ENCODE results near the gene GIPC3.

The GIPC3 gene

GRCh38 chr19:3634496-3635045 is 49.3 kb downstream of the GIPC3 start:
- no peak for DNase-seq (ENCODE audit: low read depth)
- TF ChIP-seq POLR2A (IDR thresholded peaks at IDR 0.05; ENCODE audit: extremely low read depth, insufficient read length) (no peak), CTCF (IDR thresholded peaks at IDR 0.05; ENCODE audit: low read depth, low read length) (no peak), MYC (IDR thresholded peaks at IDR 0.05; ENCODE audit: low read depth, low read length) (no peak), MAX (IDR thresholded peaks at IDR 0.05; ENCODE audit: low read depth, low read length) (no peak)
- no peak overlapping the region for H3K4me3 ChIP-seq (ENCODE audit: low read depth, low read length)

DNA sequence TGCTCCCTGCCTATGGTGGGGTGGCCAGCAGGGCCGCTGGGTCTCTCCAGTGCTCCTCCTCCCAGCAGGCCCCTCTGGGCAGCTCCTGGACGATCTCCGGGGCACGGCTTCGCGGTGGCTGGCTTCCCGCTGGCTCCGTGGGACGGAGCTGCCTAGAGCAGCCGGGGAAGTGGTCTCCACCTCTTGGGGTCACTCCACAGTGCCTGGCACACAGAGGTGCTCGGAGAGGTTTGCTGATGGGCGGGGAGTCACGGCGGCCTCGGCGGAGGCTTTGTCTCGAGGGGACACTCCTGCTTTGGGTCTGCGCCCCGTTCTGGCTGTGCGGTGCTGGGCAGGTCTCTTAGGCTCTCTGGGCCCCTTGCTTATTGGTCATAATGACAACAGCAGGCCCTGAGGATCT is 51.2 kb downstream of the GIPC3 start:
- TF ChIP-seq MYC (IDR thresholded peaks at IDR 0.05; ENCODE audit: low read depth, low read length) (no peak), CTCF (IDR thresholded peaks at IDR 0.05; ENCODE audit: low read depth, low read length) (no peak), MAX (IDR thresholded peaks at IDR 0.05; ENCODE audit: low read depth, low read length) (no peak), POLR2A (IDR thresholded peaks at IDR 0.05; ENCODE audit: extremely low read depth, insufficient read length) (no peak)
- DNase-seq (ENCODE audit: low read depth): no peak

GRCh38 chr19:3636962-3637361 is 51.7 kb downstream of the GIPC3 start:
- DNase-seq (ENCODE audit: low read depth): no peak
- TF ChIP-seq MAX (IDR thresholded peaks at IDR 0.05; ENCODE audit: low read depth, low read length): no peak
- no peak for TF ChIP-seq POLR2A (IDR thresholded peaks at IDR 0.05; ENCODE audit: extremely low read depth, insufficient read length)
- no peak for TF ChIP-seq MYC (IDR thresholded peaks at IDR 0.05; ENCODE audit: low read depth, low read length)
- no peak for TF ChIP-seq CTCF (IDR thresholded peaks at IDR 0.05; ENCODE audit: low read depth, low read length)
- H3K4me3 ChIP-seq (ENCODE audit: low read depth, low read length): no peak overlapping the region

More for the DNA sequence above, 51.2 kb downstream of the GIPC3 start:
- no peak overlapping the region for H3K4me3 ChIP-seq (ENCODE audit: low read depth, low read length)

- TF ChIP-seq POLR2A (IDR thresholded peaks at IDR 0.05; ENCODE audit: extremely low read depth, insufficient read length) (no peak), CTCF (IDR thresholded peaks at IDR 0.05; ENCODE audit: low read depth, low read length) (no peak), MYC (IDR thresholded peaks at IDR 0.05; ENCODE audit: low read depth, low read length) (no peak), MAX (IDR thresholded peaks at IDR 0.05; ENCODE audit: low read depth, low read length) (no peak)
- H3K4me3 ChIP-seq (ENCODE audit: low read depth, low read length): no peak overlapping the region
- no peak for DNase-seq (ENCODE audit: low read depth)
Observed at GRCh38 chr19:3637621-3638020, 52.3 kb downstream of the GIPC3 start.

GRCh38 chr19:3638208-3639193 is 53.2 kb downstream of the GIPC3 start:
- no peak for DNase-seq (ENCODE audit: low read depth)
- TF ChIP-seq CTCF (IDR thresholded peaks at IDR 0.05; ENCODE audit: low read depth, low read length): no peak
- TF ChIP-seq MYC (IDR thresholded peaks at IDR 0.05; ENCODE audit: low read depth, low read length): no peak
- TF ChIP-seq MAX (IDR thresholded peaks at IDR 0.05; ENCODE audit: low read depth, low read length): no peak
- TF ChIP-seq POLR2A (IDR thresholded peaks at IDR 0.05; ENCODE audit: extremely low read depth, insufficient read length): no peak
- H3K4me3 ChIP-seq (ENCODE audit: low read depth, low read length): no peak overlapping the region
